Prostate gland (tissue), 2 donors: ENCODE data around the gene OR52E5.

Experiments
- CTCF ChIP-seq, 4 experiments: fragments of 200-600 bp in 2 of 4; fragments of 450-650 bp in 2 of 4; sonication (generic) in 2 of 4; IDR thresholded peaks; 1 replicate in 3 of 4; 2 replicates in 1 of 4; pipeline ENCODE4 v1.5.1; 2016 to 2019; ENCODE audit warnings: antibody characterized with exemption in 4 of 4, mild to moderate bottlenecking in 2 of 4, moderate library complexity in 2 of 4
- POLR2A ChIP-seq: fragments of 450-650 bp; IDR thresholded peaks from one replicate; pipeline ENCODE4 v1.6.1; 2016; ENCODE audit warnings: antibody characterized with exemption, mild to moderate bottlenecking
- POLR2AphosphoS5 ChIP-seq: sonication (generic); formaldehyde crosslinking; IDR thresholded peaks from one replicate; pipeline ENCODE4 v1.6.1; 2017; ENCODE audit warnings: antibody characterized with exemption

DNA sequence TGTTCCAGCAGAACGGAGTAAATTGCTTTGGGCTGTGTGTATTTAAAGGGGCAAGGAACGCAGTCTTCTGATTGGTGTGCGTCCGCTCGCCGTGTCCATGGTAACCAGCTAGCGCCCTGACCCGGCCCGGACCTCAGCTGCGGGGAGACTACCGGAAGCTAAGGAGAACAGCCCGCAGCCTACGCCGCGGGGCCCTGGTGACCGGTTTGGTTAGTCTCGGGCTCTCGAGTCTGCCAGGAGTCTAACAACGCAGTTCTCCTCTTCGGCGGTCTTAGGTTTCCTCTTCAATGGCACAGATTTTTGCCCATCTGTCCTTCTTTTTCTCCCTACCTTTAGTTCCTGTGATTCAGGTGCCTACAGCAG is 45.6 kb downstream of the OR52E5 start:
- TF ChIP-seq CTCF (IDR thresholded peaks at IDR 0.05): no peak
- no peak for TF ChIP-seq POLR2A
- no peak for TF ChIP-seq POLR2AphosphoS5
